ENCODE data around the gene TMOD2. TPM values are rescaled to one million over a fixed set of nuclear protein-coding genes. Genes with fewer than 3 reads are reported as not detected.

TMOD2 gene
- total RNA-seq (10 to 100 TPM; 10.8 to 11.3 TPM), polyA plus RNA-seq (ENCODE audit: insufficient read length in 6 of 6) (1 to 10 TPM; 5.2 to 8.7 (median 6.0) TPM)
- long read RNA-seq, donor 1, full-length matches to known transcripts: 2 of 2 reads
- long read RNA-seq, donor 1, partial matches to known transcripts: 0 of 2 reads
- long read RNA-seq, donor 1, other reads (novel, unspliced or antisense): 0 of 2 reads
- long read RNA-seq, donor 2: 0 reads
- long read RNA-seq, donor 3, full-length matches to known transcripts: 1 of 1 reads
- long read RNA-seq, donor 3, partial matches to known transcripts: 0 of 1 reads
- long read RNA-seq, donor 3, other reads (novel, unspliced or antisense): 0 of 1 reads
- long read RNA-seq, donor 4, full-length matches to known transcripts: 1 of 2 reads
- long read RNA-seq, donor 4, partial matches to known transcripts: 0 of 2 reads
- long read RNA-seq, donor 4, other reads (novel, unspliced or antisense): 1 of 2 reads
- long read RNA-seq, donor 5: 0 reads
- long read RNA-seq, donor 6, full-length matches to known transcripts: 2 of 2 reads
- long read RNA-seq, donor 6, partial matches to known transcripts: 0 of 2 reads
- long read RNA-seq, donor 6, other reads (novel, unspliced or antisense): 0 of 2 reads
- long read RNA-seq, donor 7: 0 reads
- long read RNA-seq, donor 8, full-length matches to known transcripts: 2 of 2 reads
- long read RNA-seq, donor 8, partial matches to known transcripts: 0 of 2 reads
- long read RNA-seq, donor 8, other reads (novel, unspliced or antisense): 0 of 2 reads
- long read RNA-seq, donor 9: 0 reads
- long read RNA-seq, donor 10, full-length matches to known transcripts: 1 of 3 reads
- long read RNA-seq, donor 10, partial matches to known transcripts: 1 of 3 reads
- long read RNA-seq, donor 10, other reads (novel, unspliced or antisense): 1 of 3 reads
- long read RNA-seq, donor 11: 0 reads
- long read RNA-seq, donor 12: 0 reads

GRCh38 chr15:51750792-51751696 lies at the start of gene TMOD2:
TMOD2 (plus strand) TSS chr15:51751597; CDS start chr15:51766442, 14,845 bp downstream.
- no peaks in the 10 kb centered on the region for H3K36me3 ChIP-seq
- H3K4me3 ChIP-seq: peak within 1 kb of the TSS; percentile 56 to 60
- peak within 1 kb of the TSS in 1 of 2 donors; percentile 18 for H3K27ac ChIP-seq
- H3K27me3 ChIP-seq: peaks cover 0 to 24% of the 10 kb centered on the region in 2 donors
- H3K4me1 ChIP-seq: peaks cover 3 to 43% of the 10 kb centered on the region in 2 donors
- intact Hi-C loops (cut with DNase I): no loop called here
- no peaks in the 10 kb centered on the region for H3K9me3 ChIP-seq
- TF ChIP-seq CTCF (IDR thresholded peaks at IDR 0.05): no peak
- DNase-seq (peak in 3 of 4 donors; percentile 30 to 92 (median 46)), ATAC-seq (peak; percentile 95)

GRCh38 chr15:51702710-51703109 lies 48.7 kb upstream of the TMOD2 start:
- peaks cover 0 to 12% of the 10 kb centered on the region in 2 donors for H3K27me3 ChIP-seq
- no peak for ATAC-seq
- no peak for DNase-seq
- no peaks in the 10 kb centered on the region for H3K9me3 ChIP-seq
- H3K4me3 ChIP-seq: no peak overlapping the region
- no peaks in the 10 kb centered on the region for H3K4me1 ChIP-seq
- H3K27ac ChIP-seq: no peak overlapping the region
- intact Hi-C loops (cut with DNase I): no loop called here
- TF ChIP-seq CTCF (IDR thresholded peaks at IDR 0.05): no peak
- no peaks in the 10 kb centered on the region for H3K36me3 ChIP-seq

GRCh38 chr15:51706291-51706690 lies 45.1 kb upstream of the TMOD2 start:
- TF ChIP-seq CTCF (IDR thresholded peaks at IDR 0.05): no peak
- ATAC-seq: peak; percentile 30
- DNase-seq: no peak
- intact Hi-C loops (cut with DNase I): no loop called here
- Histone ChIP-seq H3K36me3 (no peaks in the 10 kb centered on the region), H3K9me3 (no peaks in the 10 kb centered on the region), H3K27ac (no peak overlapping the region), H3K27me3 (no peaks in the 10 kb centered on the region), H3K4me3 (no peak overlapping the region), H3K4me1 (no peaks in the 10 kb centered on the region)

GRCh38 chr15:51706926-51707608 lies 44.3 kb upstream of the TMOD2 start:
- Histone ChIP-seq H3K4me3 (no peak overlapping the region), H3K36me3 (no peaks in the 10 kb centered on the region), H3K4me1 (no peaks in the 10 kb centered on the region), H3K27ac (no peak overlapping the region), H3K9me3 (no peaks in the 10 kb centered on the region), H3K27me3 (no peaks in the 10 kb centered on the region)
- no peak for TF ChIP-seq CTCF (IDR thresholded peaks at IDR 0.05)
- DNase-seq (no peak), ATAC-seq (no peak)
- intact Hi-C loops (cut with DNase I): no loop called here

Data from left lung (tissue), 14 donors.